Measurements from ENCODE around the gene CLEC2D. TPM values are rescaled to one million over a fixed set of nuclear protein-coding genes. Genes with fewer than 3 reads are reported as not detected.
A peak's percentile ranks its signal among the peaks of the same experiment; 100 is the strongest.
"Not testable (repeated sequence)": the region's sequence is repeated elsewhere in the genome, so short reads cannot be mapped to it uniquely, and the experiment has no call there.

The CLEC2D gene
- total RNA-seq, 1 donor: 9.4 TPM

- no peaks in the 10 kb centered on the region for H3K79me2 ChIP-seq (ENCODE audit: insufficient read depth, low read length)
- no peak within 1 kb of the TSS for H3K4me3 ChIP-seq (ENCODE audit: insufficient read depth, low read length)
- no peaks in the 10 kb centered on the region for H3K27me3 ChIP-seq (ENCODE audit: insufficient read depth, low read length)
- H2AFZ ChIP-seq (ENCODE audit: low read length): no peak within 1 kb of the TSS
- no peaks in the 10 kb centered on the region for H3K36me3 ChIP-seq (ENCODE audit: insufficient read depth, low read length)
- H4K20me1 ChIP-seq (ENCODE audit: insufficient read depth, low read length): no peaks in the 10 kb centered on the region
- H3K4me2 ChIP-seq (ENCODE audit: insufficient read depth, low read length): no peak within 1 kb of the TSS
- TF ChIP-seq CTCF (IDR thresholded peaks at IDR 0.05; ENCODE audit: extremely low read depth, low read depth, low read length): no peak
- no peak within 1 kb of the TSS for H3K27ac ChIP-seq (ENCODE audit: low read depth, low read length)
- DNase-seq (ENCODE audit: insufficient read length, low spot score, missing footprints): no peak
- no peaks in the 10 kb centered on the region for H3K4me1 ChIP-seq (ENCODE audit: insufficient read depth, low read length)
- H3K9me3 ChIP-seq (ENCODE audit: low read depth, low read length): no peaks in the 10 kb centered on the region
These were observed 63.5 kb downstream of the CLEC2D start, which contains the start of gene CLECL1 for GRCh38 chr12:9732921-9733461. TSS of gene CLECL1 (minus strand) at chr12:9733097.

DNA sequence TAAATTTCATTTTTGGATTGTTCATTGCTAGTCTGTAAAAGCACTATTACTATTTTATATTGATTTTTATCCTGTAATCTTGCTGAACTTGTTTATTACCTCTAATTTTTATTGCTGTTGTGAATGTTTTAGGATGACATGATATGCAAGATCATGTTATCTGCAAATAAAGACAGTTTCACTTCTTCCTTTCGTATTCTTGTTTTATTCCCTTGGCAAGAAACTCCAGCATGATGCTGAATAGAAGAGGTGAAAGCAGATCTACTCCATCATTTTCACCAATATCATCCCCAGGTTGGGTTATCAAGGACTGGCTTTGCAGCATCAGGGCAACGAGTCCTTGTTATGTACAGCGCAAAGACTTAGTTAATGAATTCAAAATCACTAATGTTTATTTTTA lies 66.1 kb downstream of the CLEC2D start:
- H3K36me3 ChIP-seq (ENCODE audit: insufficient read depth, low read length): no peaks in the 10 kb centered on the region
- H3K27ac ChIP-seq (ENCODE audit: low read depth, low read length): no peak overlapping the region
- DNase-seq (ENCODE audit: insufficient read length, low spot score, missing footprints): no peak
- no peaks in the 10 kb centered on the region for H3K27me3 ChIP-seq (ENCODE audit: insufficient read depth, low read length)
- H3K9me3 ChIP-seq (ENCODE audit: low read depth, low read length): no peaks in the 10 kb centered on the region
- H3K4me1 ChIP-seq (ENCODE audit: insufficient read depth, low read length): no peaks in the 10 kb centered on the region
- TF ChIP-seq CTCF (IDR thresholded peaks at IDR 0.05; ENCODE audit: extremely low read depth, low read depth, low read length): no peak
- no peaks in the 10 kb centered on the region for H4K20me1 ChIP-seq (ENCODE audit: insufficient read depth, low read length)
- H3K79me2 ChIP-seq (ENCODE audit: insufficient read depth, low read length): no peaks in the 10 kb centered on the region
- no peak overlapping the region for H3K4me3 ChIP-seq (ENCODE audit: insufficient read depth, low read length)
- H2AFZ ChIP-seq (ENCODE audit: low read length): no peak overlapping the region
- no peak overlapping the region for H3K4me2 ChIP-seq (ENCODE audit: insufficient read depth, low read length)

DNA sequence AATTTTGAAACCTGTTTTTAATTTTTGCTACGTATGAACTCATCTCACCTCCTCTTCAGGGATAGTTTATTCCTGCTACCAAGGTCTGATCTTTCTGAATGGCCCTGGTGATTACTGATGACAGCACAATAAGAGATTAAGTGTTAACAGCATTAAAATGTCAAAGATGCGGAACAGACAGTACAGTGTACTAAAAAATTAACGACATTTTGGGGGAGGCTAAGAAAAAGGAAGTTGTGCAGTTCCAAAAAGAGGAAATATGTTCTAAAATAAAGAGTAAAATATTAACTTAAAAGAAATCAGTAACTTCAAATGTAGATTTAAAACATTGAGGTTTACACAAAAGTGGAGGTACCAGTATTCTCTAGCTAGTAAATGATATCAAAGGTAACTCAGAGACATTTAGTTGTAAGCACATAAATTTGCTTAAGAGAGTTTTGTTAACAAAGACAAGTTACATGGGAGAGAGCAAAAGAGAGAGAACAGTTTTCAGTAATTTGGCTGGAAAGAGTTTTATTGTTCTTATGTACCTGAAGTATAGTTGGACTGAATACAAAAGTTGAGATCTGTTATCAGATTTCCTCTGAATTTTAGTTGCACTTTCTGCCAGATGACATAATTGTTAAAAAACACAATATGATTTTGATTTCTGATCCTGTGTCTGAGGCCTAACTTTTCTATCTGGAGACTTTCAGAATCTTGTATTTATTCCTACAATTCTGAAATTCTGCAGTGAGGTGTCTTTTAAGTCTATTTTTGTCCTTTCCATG lies 67.6 kb downstream of the CLEC2D start:
- Histone ChIP-seq H3K36me3 (ENCODE audit: insufficient read depth, low read length) (no peaks in the 10 kb centered on the region), H3K79me2 (ENCODE audit: insufficient read depth, low read length) (no peaks in the 10 kb centered on the region), H3K9me3 (ENCODE audit: low read depth, low read length) (no peaks in the 10 kb centered on the region), H3K4me3 (ENCODE audit: insufficient read depth, low read length) (no peak overlapping the region), H4K20me1 (ENCODE audit: insufficient read depth, low read length) (no peaks in the 10 kb centered on the region), H3K4me2 (ENCODE audit: insufficient read depth, low read length) (no peak overlapping the region), H2AFZ (ENCODE audit: low read length) (no peak overlapping the region), H3K4me1 (ENCODE audit: insufficient read depth, low read length) (no peaks in the 10 kb centered on the region), H3K27ac (ENCODE audit: low read depth, low read length) (no peak overlapping the region), H3K27me3 (ENCODE audit: insufficient read depth, low read length) (no peaks in the 10 kb centered on the region)
- peak; percentile 45 for DNase-seq (ENCODE audit: insufficient read length, low spot score, missing footprints)
- no peak for TF ChIP-seq CTCF (IDR thresholded peaks at IDR 0.05; ENCODE audit: extremely low read depth, low read depth, low read length)

GRCh38 chr12:9738905-9739304 lies 69.4 kb downstream of the CLEC2D start:
- not testable (repeated sequence) for DNase-seq (ENCODE audit: insufficient read length, low spot score, missing footprints); H3K4me3 ChIP-seq (ENCODE audit: insufficient read depth, low read length); H3K4me2 ChIP-seq (ENCODE audit: insufficient read depth, low read length); H3K4me1 ChIP-seq (ENCODE audit: insufficient read depth, low read length); H3K27ac ChIP-seq (ENCODE audit: low read depth, low read length); H4K20me1 ChIP-seq (ENCODE audit: insufficient read depth, low read length); H3K9me3 ChIP-seq (ENCODE audit: low read depth, low read length); H3K79me2 ChIP-seq (ENCODE audit: insufficient read depth, low read length); H3K27me3 ChIP-seq (ENCODE audit: insufficient read depth, low read length); H3K36me3 ChIP-seq (ENCODE audit: insufficient read depth, low read length); H2AFZ ChIP-seq (ENCODE audit: low read length)

DNA sequence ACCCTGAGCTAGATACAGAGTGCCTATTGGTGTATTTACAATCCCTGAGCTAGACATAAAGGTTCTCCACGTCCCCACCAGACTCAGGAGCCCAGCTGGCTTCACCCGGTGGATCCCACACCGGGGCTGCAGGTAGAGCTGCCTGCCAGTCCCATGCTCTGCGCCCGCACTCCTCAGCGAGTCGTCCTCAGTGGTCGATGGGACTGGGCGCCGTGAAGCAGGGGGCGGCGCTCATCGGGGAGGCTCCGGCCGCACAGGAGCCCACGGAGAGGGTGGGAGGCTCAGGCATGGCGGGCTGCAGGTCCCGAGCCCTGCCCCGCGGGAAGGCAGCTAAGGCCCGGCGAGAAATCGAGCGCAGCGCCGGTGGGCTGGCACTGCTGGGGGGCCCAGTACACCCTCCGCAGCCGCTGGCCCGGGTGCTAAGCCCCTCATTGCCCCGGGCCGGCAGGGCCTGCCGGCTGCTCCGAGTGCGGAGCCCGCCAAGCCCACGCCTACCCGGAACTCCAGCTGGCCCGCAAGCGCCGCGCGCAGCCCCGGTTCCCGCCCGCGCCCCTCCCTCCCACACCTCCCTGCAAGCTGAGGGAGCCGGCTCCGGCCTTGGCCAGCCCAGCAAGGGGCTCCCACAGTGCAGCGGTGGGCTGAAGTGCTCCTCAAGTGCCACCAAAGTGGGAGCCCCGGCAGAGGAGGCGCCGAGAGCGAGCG lies 70.0 kb downstream of the CLEC2D start:
- H3K9me3 ChIP-seq (ENCODE audit: low read depth, low read length); H3K4me2 ChIP-seq (ENCODE audit: insufficient read depth, low read length); H3K27me3 ChIP-seq (ENCODE audit: insufficient read depth, low read length); DNase-seq (ENCODE audit: insufficient read length, low spot score, missing footprints); H2AFZ ChIP-seq (ENCODE audit: low read length); H3K4me1 ChIP-seq (ENCODE audit: insufficient read depth, low read length); H4K20me1 ChIP-seq (ENCODE audit: insufficient read depth, low read length); H3K79me2 ChIP-seq (ENCODE audit: insufficient read depth, low read length); H3K27ac ChIP-seq (ENCODE audit: low read depth, low read length); H3K36me3 ChIP-seq (ENCODE audit: insufficient read depth, low read length): not testable (repeated sequence)
- H3K4me3 ChIP-seq (ENCODE audit: insufficient read depth, low read length): peak overlapping the region; percentile 25
